GM10248 (cell line): ENCODE measurements around the gene EPS8L3.

Source experiments
- CTCF ChIA-PET: fragments of 300-600 bp; sonication (Branson Sonifier 250); formaldehyde crosslinking; extraction: SDS; loops from one replicate; lab custom pipeline; 2021; ENCODE audit warnings: antibody characterized with exemption; lab: Yijun Ruan, JAX
- POLR2A ChIA-PET: fragments of 350-650 bp; sonication (Branson Sonifier 250); formaldehyde crosslinking; extraction: SDS; loops from one replicate; lab custom pipeline; 2020; ENCODE audit warnings: antibody characterized with exemption; lab: Yijun Ruan, JAX
- DNase-seq: peaks from one replicate; pipeline ENCODE4 v3.0.0; 2012; ENCODE audit errors: extremely low spot score
- CTCF ChIP-seq: IDR thresholded peaks from 2 replicates; pipeline ENCODE4 v1.5.1; 2012; ENCODE audit warnings: mild to moderate bottlenecking, low read depth; ENCODE audit errors: extremely low read depth, missing control alignments, control extremely low read depth

The EPS8L3 gene

GRCh38 chr1:109776911-109777310 is 13.2 kb upstream of the EPS8L3 start:
- DNase-seq, result peak; percentile 88
- ChIA-PET POLR2A (interaction anchor here (1.6 kb wide), 1 partner anchor 208 kb away, joined by 5 read pairs; the partner anchor contains the start of gene AHCYL1), CTCF (interaction anchor here (0.6 to 15.3 kb wide), 71 partner anchors 9 to 328 kb away, joined by 3 to 737 read pairs (median 5); partner anchors contain the start of genes AHCYL1, EPS8L3, GNAI3 and GSTM4)
- peak; percentile 98 for TF ChIP-seq CTCF

GRCh38 chr1:109776206-109776835 is 12.6 kb upstream of the EPS8L3 start:
- ChIA-PET POLR2A (interaction anchor here (1.6 kb wide), 1 partner anchor 208 kb away, joined by 5 read pairs; the partner anchor contains the start of gene AHCYL1), CTCF (interaction anchor here (0.7 to 15.3 kb wide), 62 partner anchors 9 to 329 kb away, joined by 3 to 737 read pairs (median 6); partner anchors contain the start of genes AHCYL1, EPS8L3, GNAI3 and GSTM4)
- TF ChIP-seq CTCF, result no peak
- DNase-seq, result no peak

- ChIA-PET CTCF (interaction anchor here (0.8 to 15.3 kb wide), 30 partner anchors 11 to 325 kb away, joined by 3 to 737 read pairs (median 5); partner anchors contain the start of genes AHCYL1, EPS8L3, GNAI3 and GSTM4), POLR2A (no interaction called here)
- no peak for TF ChIP-seq CTCF
- no peak for DNase-seq
Observed at GRCh38 chr1:109775398-109775797, 11.7 kb upstream of the EPS8L3 start.

GRCh38 chr1:109773900-109774485 is 10.3 kb upstream of the EPS8L3 start:
- TF ChIP-seq CTCF, result no peak
- no peak for DNase-seq
- ChIA-PET CTCF (interaction anchor here (0.7 to 15.3 kb wide), 47 partner anchors 9 to 326 kb away, joined by 3 to 737 read pairs (median 4); partner anchors contain the start of genes AHCYL1, AMIGO1, CYB561D1 and EPS8L3), POLR2A (no interaction called here)

- ChIA-PET CTCF (interaction anchor here (0.7 to 15.3 kb wide), 31 partner anchors 9 to 284 kb away, joined by 3 to 737 read pairs (median 4); partner anchors contain the start of genes AHCYL1, AMIGO1 and EPS8L3), POLR2A (no interaction called here)
- TF ChIP-seq CTCF, result peak; percentile 91
- DNase-seq, result peak; percentile 87
Observed at GRCh38 chr1:109773203-109773899, 9.6 kb upstream of the EPS8L3 start.

- no peak for TF ChIP-seq CTCF
- no peak for DNase-seq
- POLR2A ChIA-PET, result no interaction called here
- CTCF ChIA-PET, result interaction anchor here (0.7 to 15.3 kb wide), 20 partner anchors 8 to 257 kb away, joined by 3 to 737 read pairs (median 5); partner anchors contain the start of genes AHCYL1 and EPS8L3
Observed at GRCh38 chr1:109772658-109773202, 9.0 kb upstream of the EPS8L3 start.
